Activated CD8-positive, alpha-beta memory T cell treated with anti-CD3 and anti-CD28 coated beads, Interleukin-2, amount 50 U/mL, for 1 hour (primary cell): ENCODE measurements around the gene PDLIM1.
A peak's percentile ranks its signal among the peaks of the same experiment; 100 is the strongest.
"Not testable (repeated sequence)": the region's sequence is repeated elsewhere in the genome, so short reads cannot be mapped to it uniquely, and the experiment has no call there.

Experiments used
- DNase-seq: peaks from one replicate; pipeline ENCODE4 v3.0.0-alpha.2; 2020; ENCODE audit errors: extremely low read depth

The PDLIM1 gene

GRCh38 chr10:95240811-95241210, 50.0 kb downstream of the PDLIM1 start:
- no peak for DNase-seq

GRCh38 chr10:95240096-95240495, 50.7 kb downstream of the PDLIM1 start:
- not testable (repeated sequence) for DNase-seq

GRCh38 chr10:95237376-95238170, 53.2 kb downstream of the PDLIM1 start:
- no peak for DNase-seq

- DNase-seq, result no peak
These were observed 54.5 kb downstream of the PDLIM1 start for GRCh38 chr10:95236068-95236903.

- no peak for DNase-seq
These were observed 55.1 kb downstream of the PDLIM1 start for GRCh38 chr10:95235676-95236067.

GRCh38 chr10:95234951-95235350, 55.9 kb downstream of the PDLIM1 start:
- DNase-seq, result no peak

- DNase-seq, result no peak
These were observed 57.3 kb downstream of the PDLIM1 start for GRCh38 chr10:95233377-95234034.

- peak; percentile 13 for DNase-seq
These were observed 59.9 kb downstream of the PDLIM1 start for GRCh38 chr10:95230677-95231586.

GRCh38 chr10:95229724-95230627, 60.8 kb downstream of the PDLIM1 start:
- no peak for DNase-seq

GRCh38 chr10:95228934-95229723, 61.7 kb downstream of the PDLIM1 start:
- not testable (repeated sequence) for DNase-seq

- DNase-seq, result no peak
These were observed 65.7 kb downstream of the PDLIM1 start for GRCh38 chr10:95225136-95225535.

GRCh38 chr10:95221124-95221523, 69.7 kb downstream of the PDLIM1 start:
- DNase-seq, result no peak

GRCh38 chr10:95220539-95220938, 70.3 kb downstream of the PDLIM1 start:
- DNase-seq, result no peak

- DNase-seq, result no peak
These were observed 73.3 kb downstream of the PDLIM1 start for GRCh38 chr10:95217476-95217875.

GRCh38 chr10:95214793-95215192, 76.0 kb downstream of the PDLIM1 start:
- DNase-seq, result no peak

GRCh38 chr10:95214369-95214768, 76.4 kb downstream of the PDLIM1 start:
- DNase-seq, result no peak

- DNase-seq, result no peak
These were observed 79.1 kb downstream of the PDLIM1 start for GRCh38 chr10:95211606-95212279.

GRCh38 chr10:95209509-95210127, 81.2 kb downstream of the PDLIM1 start:
- no peak for DNase-seq
